GM21825 (cell line): ENCODE measurements around the gene COL1A1.

Source experiments
- ATAC-seq: cut with Tn5 transposase; IDR thresholded peaks from one replicate; pipeline ENCODE4 v1.9.1; 2021; ENCODE audit warnings: mild to moderate bottlenecking, moderate library complexity; ENCODE audit not compliant: unreplicated experiment

Gene COL1A1

DNA sequence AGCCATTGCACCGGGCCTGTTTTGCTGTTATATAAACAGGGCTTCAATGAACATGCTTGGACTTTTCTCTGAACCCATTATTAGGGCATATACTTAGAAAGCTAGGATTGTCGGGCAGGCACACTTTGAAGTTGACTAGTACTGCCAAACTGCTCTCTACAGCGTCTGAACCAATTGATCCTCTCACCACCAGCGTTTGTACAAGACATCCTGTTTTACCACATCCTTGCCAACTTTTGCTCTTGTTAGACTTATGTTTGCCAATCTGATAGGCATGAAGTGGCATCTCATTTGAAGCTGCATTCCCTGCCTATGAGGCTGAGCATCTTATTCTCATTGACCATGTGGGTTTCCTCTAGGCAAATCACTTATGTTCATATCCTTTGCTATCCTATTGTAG is 43.5 kb downstream of the COL1A1 start:
- ATAC-seq = no peak

DNA sequence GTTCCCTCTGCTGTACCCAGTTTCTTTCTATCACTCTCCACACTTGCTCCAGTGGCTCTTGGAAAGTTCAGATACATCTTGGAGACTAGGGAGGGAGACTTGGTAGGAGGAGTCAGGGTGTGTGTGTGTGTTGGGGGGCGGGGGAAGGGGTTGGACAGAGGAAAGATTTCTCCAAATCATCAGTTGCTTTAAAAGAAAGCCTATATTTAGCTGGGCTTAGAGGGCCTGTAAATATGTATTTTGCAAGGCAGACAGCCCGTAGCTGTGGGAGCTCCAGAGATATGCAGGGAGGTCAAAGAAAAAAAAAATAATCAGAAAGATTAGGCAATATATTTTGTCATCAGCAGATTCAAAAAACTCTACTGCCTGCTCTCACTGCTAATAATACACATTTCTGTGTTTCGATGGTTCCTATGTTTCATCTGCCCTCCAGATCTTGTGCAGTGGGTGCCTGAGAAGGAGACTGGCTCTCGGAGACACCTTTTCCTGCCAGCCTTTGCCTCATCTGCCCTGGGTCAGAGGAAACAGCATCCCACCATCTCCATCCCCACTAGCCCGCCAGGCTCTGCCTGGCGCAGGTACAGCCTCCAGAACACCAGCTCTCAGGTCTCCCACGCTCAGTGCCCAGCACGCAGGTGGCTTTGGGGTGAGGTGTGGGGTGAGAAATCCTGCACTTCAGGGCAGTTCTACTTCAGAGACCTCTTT is 46.2 kb downstream of the COL1A1 start:
- ATAC-seq = no peak

DNA sequence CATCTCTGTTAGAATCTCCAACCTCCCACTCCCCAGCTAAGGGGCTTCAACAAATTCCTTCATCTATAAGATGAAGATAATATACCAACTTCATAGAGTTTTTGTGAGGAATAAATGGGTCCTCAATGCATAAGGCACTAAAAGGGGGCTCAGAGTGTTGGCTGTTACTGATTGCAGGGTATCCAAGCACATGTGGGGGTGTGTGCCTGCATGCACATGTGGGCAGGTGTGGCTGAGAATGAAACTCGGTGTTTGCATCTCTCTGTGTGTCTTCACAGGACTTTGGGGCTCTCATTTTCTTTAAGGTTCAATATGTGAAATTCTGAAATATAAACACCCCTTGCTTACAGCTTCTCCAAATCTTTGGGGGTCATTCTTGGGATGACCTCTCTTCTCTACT is 46.8 kb downstream of the COL1A1 start:
- no peak for ATAC-seq

DNA sequence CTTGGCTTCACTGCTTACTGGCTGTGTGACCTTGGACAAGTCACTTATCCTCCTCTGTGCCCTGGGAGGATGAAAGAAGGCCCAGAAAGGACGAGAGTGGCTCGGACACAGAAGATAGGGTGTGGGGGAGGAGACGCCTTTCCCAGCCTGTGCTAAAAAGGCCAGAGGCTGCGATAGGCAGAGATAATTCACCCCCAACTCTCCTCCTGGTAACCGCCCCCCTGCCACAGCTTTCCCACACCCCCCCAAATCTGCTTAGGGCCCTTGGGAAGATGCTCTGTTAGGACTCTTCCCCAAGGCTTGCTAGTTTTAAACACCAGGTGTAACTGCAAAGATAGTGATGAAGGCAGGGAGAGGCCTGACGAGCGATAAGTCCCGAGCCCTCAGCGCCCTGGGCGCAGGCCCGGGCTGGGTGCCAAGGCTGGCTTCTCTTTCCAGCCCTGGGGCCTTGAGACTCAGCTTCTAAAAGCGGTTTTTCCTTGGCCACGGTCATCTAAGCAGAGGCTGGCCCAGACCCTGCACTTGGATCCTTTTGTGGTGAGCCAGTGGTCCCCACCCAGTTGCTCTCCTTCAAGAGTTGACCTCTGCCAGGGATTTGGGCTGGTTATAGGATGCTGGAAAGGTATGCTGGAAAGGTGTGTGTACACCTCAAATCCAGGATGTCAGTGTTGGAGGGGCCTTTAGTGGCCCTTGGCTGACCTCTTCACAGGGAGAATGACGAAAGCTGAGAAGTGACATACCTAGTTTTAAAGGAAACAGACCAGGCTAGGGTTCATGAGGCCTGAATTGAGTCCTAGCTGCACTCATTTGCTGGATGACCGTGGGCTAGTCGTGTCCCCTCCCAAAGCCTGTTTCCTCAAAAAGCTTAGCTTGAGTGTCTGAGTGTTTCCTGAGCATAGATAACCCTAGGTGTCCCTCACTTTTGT is 47.5 kb downstream of the COL1A1 start:
- ATAC-seq = no peak

DNA sequence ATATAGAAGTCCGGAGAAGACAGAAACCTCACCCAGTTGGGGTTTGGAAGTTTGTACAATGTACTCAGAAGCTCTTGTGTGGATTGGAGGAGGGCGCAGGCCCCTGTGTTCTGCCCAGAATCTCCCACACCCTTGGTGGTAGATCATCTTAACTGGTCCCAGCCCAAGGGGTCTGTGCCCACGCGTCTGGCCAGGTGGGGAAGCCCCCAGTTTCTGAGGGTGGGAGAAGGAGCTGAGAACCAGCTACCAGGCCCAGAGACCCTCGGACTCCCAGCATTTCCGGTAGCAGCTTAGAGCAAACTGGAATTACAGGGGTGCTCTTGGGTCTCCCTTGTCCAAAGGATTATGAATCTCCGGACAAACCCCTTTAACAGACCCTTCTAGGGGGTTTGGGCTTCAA is 48.7 kb downstream of the COL1A1 start:
- no peak for ATAC-seq

- ATAC-seq = peak; percentile 23
Measured at GRCh38 chr17:50151937-50152547, 49.4 kb downstream of the COL1A1 start.

GRCh38 chr17:50151041-50151936 is 50.1 kb downstream of the COL1A1 start:
- peak; percentile 32 for ATAC-seq

GRCh38 chr17:50150354-50151040 is 50.9 kb downstream of the COL1A1 start, which contains the start of gene PPP1R9B:
PPP1R9B (minus strand) TSS chr17:50150677; CDS start chr17:50150513, 164 bp downstream.
- ATAC-seq = no peak

DNA sequence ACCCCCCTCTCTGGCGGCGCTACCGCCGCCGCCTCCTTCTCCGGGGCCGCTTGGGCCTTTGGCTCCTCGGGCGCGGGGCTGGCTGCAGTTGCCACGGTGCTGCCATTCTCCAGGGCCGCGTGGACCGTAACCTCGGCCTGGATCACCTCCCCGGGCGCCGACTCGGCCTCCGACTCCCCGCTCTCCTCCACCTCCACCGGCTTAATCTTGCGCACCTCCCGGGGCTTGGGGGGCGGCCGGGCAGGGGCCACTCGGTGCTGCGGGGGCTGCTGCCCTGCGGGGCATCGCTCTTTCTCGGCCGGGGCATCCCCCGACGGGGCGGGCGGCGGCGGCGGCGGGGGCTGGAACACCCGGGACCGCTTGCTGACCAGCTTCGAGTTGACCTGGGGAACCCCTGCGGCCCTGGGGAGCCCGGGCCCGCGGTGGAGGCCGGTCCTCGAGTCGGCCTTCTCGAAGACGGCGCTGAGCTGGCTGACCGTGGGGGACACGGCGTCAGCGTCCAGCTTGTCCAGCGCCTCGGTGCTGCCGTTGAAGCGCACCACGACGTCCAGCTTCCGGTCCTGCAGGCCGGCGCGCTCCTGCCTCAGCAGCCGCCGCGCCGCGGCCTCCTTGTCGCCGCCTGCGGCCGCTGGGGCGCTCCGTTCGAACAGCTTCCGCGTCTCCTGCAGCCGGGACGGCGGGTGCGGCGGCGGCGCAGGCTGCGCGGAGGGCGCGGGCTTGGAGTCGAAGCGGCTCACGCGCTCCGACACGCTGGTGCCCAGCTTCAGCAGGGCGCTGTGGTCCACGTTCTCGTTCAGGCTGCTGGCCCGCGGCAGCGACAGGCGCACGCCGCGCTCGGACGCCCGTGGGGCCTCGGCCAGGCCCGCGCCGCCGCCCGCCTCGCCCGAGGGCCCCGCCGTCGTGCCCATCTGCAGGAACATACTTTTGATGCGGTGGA is 51.7 kb downstream of the COL1A1 start:
- ATAC-seq = no peak

- ATAC-seq = no peak
Measured at GRCh38 chr17:50149091-50149416, 52.4 kb downstream of the COL1A1 start.

DNA sequence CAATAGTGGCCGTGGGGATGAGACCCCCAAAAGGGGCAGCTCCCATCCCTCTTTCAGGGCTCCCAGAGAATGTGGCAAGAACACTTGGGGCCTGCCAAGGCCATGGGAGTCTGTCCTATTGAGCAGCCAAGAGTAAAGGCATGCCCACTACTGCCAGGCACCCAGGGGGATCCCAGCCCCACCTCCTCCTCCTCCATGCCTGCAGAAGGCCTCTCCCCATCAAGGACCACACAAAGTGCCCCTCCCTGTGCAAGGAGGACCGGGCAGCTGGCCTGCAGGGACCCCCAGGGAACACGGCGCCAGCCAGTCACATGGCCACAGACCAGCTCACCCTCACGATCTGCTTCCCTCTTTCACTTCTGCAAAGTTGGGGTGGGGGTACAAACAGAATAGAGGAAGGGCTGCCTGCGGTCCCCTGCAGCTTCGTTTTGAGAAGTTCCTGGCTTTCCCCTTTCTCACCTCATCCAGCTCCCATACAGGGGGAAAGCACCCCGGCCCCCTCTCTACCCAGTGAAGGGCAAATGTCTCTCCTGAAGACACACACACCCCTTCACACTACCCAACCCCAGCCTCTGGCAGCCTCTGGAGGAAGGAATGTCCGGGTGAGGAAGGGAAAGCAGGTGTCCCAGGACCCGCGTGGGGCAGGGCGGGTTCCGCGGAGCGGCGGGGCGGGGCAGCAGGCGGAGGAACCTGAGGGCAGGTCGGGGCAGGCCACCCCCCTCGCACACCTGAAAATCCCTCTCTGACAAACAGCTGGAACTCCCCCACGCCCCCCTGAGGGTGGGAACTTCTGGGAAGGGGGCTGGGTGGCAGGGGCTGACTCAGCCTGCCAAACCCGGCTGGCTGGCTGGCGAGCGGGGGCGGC is 53.0 kb downstream of the COL1A1 start:
- peak; percentile 33 for ATAC-seq

DNA sequence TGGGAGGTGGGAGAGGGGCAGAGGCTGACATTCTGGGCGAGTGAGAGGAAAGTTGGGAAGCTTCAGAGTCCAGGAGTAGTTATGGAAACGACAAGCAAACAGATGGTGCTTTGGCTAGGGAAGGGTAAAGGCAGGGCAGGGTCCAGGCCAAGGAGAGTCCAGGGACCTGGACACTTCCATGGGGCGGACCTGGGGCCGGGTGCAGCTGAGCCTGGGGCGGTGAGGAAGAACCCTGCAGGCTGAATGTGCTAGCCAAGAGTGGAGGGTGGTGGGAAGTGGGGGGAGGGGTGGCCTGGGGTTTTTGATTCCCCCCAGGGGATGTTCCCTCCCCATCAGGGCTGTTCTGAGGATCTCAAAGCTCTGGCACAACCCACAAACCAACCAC is 53.6 kb downstream of the COL1A1 start:
- ATAC-seq = no peak

GRCh38 chr17:50146927-50147665 is 54.3 kb downstream of the COL1A1 start:
- no peak for ATAC-seq

- ATAC-seq = no peak
Measured at GRCh38 chr17:50146230-50146926, 55.1 kb downstream of the COL1A1 start.

DNA sequence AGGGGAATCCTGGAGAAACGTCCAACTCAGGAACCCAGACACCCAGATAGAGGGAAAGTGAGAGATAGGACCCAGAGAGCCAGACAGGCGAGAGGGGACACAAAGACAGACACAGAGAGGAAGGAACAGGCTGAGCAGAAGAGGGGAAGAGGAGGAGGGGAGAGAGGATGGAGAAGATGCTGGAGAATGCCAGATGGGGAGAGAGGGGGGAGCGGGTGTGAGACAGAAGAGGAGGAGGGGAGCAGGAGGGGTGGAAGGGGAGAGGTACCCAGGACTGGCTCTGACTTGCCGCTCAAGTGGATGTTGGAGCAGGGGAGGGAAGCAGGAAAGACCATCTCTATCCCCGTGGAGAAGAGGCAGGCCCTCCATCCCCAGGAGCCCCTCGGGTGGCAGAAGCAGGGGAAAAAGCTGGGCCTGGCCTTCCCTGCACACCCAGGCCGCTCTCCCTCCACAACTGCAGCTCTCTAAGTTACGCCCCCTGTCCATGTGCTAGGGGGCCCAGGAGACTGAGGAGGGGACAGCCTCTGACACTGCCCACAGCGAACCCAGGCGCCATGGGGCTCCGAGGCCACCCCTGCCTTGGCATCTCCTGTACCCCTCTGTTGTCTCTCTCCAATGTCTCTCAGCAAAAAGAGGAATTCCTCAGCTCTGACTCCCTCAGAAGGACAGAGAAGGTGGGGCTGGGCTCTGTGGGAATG is 55.8 kb downstream of the COL1A1 start:
- ATAC-seq = no peak

GRCh38 chr17:50144845-50145531 is 56.4 kb downstream of the COL1A1 start:
- ATAC-seq = no peak
